ENCODE results near the gene PMS2.

DNA sequence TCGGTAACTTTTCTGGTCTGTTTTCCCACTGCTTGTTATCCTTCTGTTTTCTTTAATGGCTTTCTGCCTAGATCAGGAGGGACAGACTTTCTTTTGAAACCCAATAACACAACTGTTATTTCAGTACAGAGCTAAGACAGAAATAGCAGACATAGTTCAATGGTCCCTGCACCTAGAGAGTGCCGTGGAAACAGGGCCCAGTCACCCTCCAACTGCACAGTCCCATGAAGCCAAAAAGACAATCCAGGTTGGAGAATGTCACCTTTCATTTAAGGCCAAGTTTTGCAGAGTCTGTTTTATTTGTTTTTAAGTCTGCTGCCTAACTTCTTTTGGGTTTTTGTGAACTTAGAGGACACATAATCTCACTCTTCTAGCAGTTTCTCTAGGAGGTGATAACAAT is 2.7 kb upstream of the PMS2 start:
- TF ChIP-seq, protein P1, sequence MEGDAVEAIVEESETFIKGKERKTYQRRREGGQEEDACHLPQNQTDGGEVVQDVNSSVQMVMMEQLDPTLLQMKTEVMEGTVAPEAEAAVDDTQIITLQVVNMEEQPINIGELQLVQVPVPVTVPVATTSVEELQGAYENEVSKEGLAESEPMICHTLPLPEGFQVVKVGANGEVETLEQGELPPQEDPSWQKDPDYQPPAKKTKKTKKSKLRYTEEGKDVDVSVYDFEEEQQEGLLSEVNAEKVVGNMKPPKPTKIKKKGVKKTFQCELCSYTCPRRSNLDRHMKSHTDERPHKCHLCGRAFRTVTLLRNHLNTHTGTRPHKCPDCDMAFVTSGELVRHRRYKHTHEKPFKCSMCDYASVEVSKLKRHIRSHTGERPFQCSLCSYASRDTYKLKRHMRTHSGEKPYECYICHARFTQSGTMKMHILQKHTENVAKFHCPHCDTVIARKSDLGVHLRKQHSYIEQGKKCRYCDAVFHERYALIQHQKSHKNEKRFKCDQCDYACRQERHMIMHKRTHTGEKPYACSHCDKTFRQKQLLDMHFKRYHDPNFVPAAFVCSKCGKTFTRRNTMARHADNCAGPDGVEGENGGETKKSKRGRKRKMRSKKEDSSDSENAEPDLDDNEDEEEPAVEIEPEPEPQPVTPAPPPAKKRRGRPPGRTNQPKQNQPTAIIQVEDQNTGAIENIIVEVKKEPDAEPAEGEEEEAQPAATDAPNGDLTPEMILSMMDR (IDR thresholded peaks at IDR 0.05; ENCODE audit: low read depth, low read length): no peak
- no peak for TF ChIP-seq EZH2phosphoT487 (IDR thresholded peaks at IDR 0.05; ENCODE audit: low read depth)

All from OCI-LY3 (cell line).